Measurements from ENCODE around the gene SPR.

SPR gene

DNA sequence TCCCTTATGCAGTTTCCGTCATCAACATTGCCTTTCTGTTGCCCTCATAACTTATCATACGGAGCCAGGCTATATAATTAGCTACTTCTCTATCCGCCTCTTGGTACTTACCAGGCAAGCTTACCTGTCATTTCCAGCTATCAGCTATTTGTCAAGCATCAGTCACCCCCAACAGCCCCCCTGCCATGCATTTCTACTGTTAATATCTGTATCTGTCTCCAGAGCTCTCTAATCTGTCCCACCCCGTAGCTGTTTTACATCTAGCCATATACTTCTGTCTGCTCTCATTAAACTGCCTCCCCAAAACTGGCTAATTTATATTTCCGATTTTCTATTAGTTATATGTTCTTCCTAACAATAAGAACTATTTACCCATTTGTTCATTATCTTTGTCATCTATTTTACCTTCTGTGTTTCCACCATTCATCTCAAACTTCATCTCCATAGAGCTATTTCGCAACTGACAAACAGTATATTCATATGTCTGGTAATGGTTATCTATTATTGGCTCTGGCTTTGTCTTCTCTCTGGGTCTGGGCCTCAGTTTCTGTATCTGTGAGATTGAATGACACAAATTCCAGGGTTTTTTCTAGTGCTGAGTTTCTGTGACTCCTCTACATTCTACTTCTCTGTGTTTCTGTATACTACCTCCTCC lies 39.7 kb downstream of the SPR start:
- no peak for DNase-seq (ENCODE audit: low read depth, low spot score)
- Histone ChIP-seq H3K9ac (ENCODE audit: insufficient read length, low read depth) (no peak overlapping the region), H3K9me3 (ENCODE audit: insufficient read depth, low read length) (no peaks in the 10 kb centered on the region), H3K4me3 (ENCODE audit: insufficient read length, low read depth) (no peak overlapping the region), H3K4me1 (ENCODE audit: insufficient read depth, insufficient read length) (peaks cover 4% of the 10 kb centered on the region), H3K27me3 (ENCODE audit: insufficient read depth, insufficient read length) (peaks cover 100% of the 10 kb centered on the region), H3K36me3 (ENCODE audit: insufficient read depth, insufficient read length, low read length) (no peaks in the 10 kb centered on the region)
- no peak for TF ChIP-seq YY1 (IDR thresholded peaks at IDR 0.05; ENCODE audit: insufficient read depth, insufficient read length)
- TF ChIP-seq SUZ12 (IDR thresholded peaks at IDR 0.05; ENCODE audit: extremely low read depth, insufficient read depth, insufficient read length): no peak
- no peak for TF ChIP-seq ZNF274 (IDR thresholded peaks at IDR 0.05; ENCODE audit: low read depth, low read length)

DNA sequence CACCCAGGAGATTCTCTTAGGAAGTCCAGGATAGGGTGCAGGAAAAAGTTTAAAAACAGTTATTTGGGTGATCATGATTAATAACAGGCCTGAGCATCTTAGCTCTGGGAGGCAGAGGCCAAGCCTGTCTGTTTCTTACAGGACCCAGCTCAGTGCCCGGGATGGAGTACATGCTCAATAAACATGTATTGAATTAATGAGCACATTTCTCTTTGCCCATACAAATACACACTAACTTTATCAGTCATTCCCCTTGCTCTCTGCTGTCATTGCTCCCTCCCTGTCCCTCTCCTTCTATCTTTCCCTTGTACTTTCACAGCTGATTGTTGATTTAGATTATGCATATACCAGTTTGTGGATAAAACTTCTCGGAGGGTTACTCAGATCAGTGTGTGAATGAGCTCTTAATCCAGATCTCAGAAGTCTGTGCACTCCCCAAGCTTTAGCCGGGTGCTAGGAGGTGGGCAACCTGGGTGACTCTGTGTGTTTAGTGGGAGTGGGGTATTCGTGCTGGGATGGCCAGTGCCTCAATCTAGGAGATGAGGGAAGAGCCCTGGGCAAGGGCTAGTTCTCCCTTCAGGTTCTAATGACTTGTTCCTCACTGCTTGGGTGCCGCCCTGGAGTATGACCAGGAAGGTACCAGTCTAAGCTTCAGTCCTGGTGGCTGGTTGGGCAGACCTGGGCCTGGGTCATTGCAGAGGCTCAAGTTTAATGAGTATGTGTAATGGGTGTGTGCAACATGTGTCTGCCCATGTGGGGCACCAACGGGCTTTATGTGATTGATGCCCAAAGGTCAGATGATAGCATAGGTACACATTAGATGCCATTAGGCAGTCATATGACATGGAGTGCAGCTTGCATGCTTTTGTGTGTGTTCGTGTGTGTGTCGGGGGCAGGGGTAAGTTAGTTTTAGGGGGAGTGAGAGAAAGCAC lies 40.7 kb downstream of the SPR start:
- Histone ChIP-seq H3K9me3 (ENCODE audit: insufficient read depth, low read length) (no peaks in the 10 kb centered on the region), H3K9ac (ENCODE audit: insufficient read length, low read depth) (no peak overlapping the region), H3K4me1 (ENCODE audit: insufficient read depth, insufficient read length) (peaks cover 4% of the 10 kb centered on the region), H3K27me3 (ENCODE audit: insufficient read depth, insufficient read length) (peaks cover 100% of the 10 kb centered on the region), H3K4me3 (ENCODE audit: insufficient read length, low read depth) (no peak overlapping the region), H3K36me3 (ENCODE audit: insufficient read depth, insufficient read length, low read length) (no peaks in the 10 kb centered on the region)
- DNase-seq (ENCODE audit: low read depth, low spot score): no peak
- TF ChIP-seq SUZ12 (IDR thresholded peaks at IDR 0.05; ENCODE audit: extremely low read depth, insufficient read depth, insufficient read length) (no peak), YY1 (IDR thresholded peaks at IDR 0.05; ENCODE audit: insufficient read depth, insufficient read length) (no peak), ZNF274 (IDR thresholded peaks at IDR 0.05; ENCODE audit: low read depth, low read length) (no peak)

DNA sequence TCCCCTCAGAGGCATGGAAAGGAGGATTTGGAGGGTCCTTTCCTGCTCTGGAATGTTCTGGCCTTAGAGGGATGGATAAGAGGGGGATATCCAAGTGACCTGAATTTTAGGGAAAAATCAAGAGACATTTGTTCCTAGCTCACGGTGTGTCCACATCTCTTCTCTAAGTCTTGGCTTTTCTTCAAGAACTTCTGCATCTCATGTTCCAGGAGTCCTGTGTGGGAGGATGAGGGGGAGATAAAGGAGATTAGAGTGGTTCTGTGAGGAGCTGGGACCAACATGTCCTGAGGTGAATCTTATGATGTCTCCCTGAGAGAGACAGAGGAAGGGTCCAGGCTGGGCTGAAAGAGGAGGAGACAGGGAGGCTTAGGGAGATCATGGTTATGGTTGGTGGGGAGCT lies 41.8 kb downstream of the SPR start:
- TF ChIP-seq YY1 (IDR thresholded peaks at IDR 0.05; ENCODE audit: insufficient read depth, insufficient read length) (no peak), ZNF274 (IDR thresholded peaks at IDR 0.05; ENCODE audit: low read depth, low read length) (no peak), SUZ12 (IDR thresholded peaks at IDR 0.05; ENCODE audit: extremely low read depth, insufficient read depth, insufficient read length) (no peak)

DNA sequence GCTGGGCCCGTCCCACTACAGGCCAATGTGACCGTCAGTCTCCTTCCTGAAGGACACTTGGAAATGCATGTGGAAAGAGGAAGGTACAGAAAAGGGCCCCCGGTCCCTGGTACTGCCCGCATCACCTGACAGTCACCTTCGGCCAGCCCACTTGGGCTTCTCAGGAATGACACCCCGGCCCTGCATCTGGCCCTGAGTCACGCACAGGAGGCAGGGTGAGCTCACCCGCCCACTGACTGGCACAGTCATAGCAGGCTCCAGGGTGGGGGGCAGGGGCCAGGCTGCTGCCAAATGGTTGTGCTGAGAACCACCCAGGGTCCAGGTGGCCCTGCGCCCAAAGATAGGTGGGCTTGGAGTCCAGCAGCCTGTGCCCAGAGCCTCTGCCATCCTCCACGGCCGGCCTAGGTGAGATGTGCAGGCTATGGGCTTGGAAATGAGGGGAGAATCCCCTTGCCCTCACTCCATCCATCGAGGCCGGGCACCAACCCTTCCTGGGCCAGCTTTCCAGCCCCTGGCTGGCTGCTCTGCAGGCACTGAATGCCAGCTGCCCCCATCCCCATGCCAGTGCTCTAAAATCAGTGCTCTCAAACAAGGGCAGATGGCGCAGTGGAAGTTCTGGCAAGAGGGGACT lies 44.2 kb downstream of the SPR start:
- no peaks in the 10 kb centered on the region for H3K36me3 ChIP-seq (ENCODE audit: insufficient read depth, insufficient read length, low read length)
- H3K9me3 ChIP-seq (ENCODE audit: insufficient read depth, low read length): no peaks in the 10 kb centered on the region
- TF ChIP-seq SUZ12 (IDR thresholded peaks at IDR 0.05; ENCODE audit: extremely low read depth, insufficient read depth, insufficient read length) (no peak), ZNF274 (IDR thresholded peaks at IDR 0.05; ENCODE audit: low read depth, low read length) (no peak), YY1 (IDR thresholded peaks at IDR 0.05; ENCODE audit: insufficient read depth, insufficient read length) (no peak)
- no peak for DNase-seq (ENCODE audit: low read depth, low spot score)
- peaks cover 88% of the 10 kb centered on the region for H3K27me3 ChIP-seq (ENCODE audit: insufficient read depth, insufficient read length)
- H3K4me1 ChIP-seq (ENCODE audit: insufficient read depth, insufficient read length): no peaks in the 10 kb centered on the region
- H3K9ac ChIP-seq (ENCODE audit: insufficient read length, low read depth): no peak overlapping the region
- no peak overlapping the region for H3K4me3 ChIP-seq (ENCODE audit: insufficient read length, low read depth)

More for the DNA sequence above, 41.8 kb downstream of the SPR start:
- Histone ChIP-seq H3K9me3 (ENCODE audit: insufficient read depth, low read length) (no peaks in the 10 kb centered on the region), H3K36me3 (ENCODE audit: insufficient read depth, insufficient read length, low read length) (no peaks in the 10 kb centered on the region), H3K27me3 (ENCODE audit: insufficient read depth, insufficient read length) (peaks cover 99% of the 10 kb centered on the region), H3K4me1 (ENCODE audit: insufficient read depth, insufficient read length) (peaks cover 4% of the 10 kb centered on the region), H3K4me3 (ENCODE audit: insufficient read length, low read depth) (no peak overlapping the region), H3K9ac (ENCODE audit: insufficient read length, low read depth) (no peak overlapping the region)
- no peak for DNase-seq (ENCODE audit: low read depth, low spot score)

DNA sequence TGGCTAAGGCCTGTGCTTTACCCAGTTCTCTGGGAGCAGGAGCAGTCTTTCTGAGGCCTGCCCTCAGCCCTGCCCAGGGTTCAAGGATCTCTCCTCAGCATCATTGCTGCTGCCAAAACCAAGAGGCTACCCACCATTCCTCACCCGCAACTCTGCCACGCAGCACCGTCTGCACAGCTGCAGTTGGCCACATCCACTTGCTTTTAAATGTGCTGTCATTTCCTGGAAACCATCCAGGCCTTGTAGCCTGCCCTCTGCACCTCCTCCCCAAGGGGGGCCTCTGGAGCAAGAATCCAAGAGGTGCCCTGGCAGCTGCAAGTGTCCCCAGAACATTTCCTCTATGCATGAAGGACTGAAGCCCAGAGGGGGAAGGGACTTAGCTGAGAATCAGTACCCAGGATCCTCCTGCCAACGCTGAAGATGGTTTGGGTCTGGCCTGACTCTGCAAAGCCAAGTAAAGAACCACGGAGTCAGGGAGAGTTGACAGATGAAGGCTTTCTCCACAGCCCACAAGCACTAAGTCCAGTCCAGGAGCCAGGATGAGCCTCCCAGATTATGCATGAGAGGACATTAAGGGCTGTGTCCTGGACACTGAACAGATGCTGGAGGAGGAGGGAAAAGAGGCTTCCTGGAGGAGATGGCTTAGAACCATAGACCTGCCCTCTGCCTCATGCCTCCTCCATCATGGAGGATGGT lies 45.0 kb downstream of the SPR start:
- peaks cover 4% of the 10 kb centered on the region for H3K4me1 ChIP-seq (ENCODE audit: insufficient read depth, insufficient read length)
- H3K4me3 ChIP-seq (ENCODE audit: insufficient read length, low read depth): no peak overlapping the region
- peaks cover 80% of the 10 kb centered on the region for H3K27me3 ChIP-seq (ENCODE audit: insufficient read depth, insufficient read length)
- no peak for TF ChIP-seq SUZ12 (IDR thresholded peaks at IDR 0.05; ENCODE audit: extremely low read depth, insufficient read depth, insufficient read length)
- TF ChIP-seq ZNF274 (IDR thresholded peaks at IDR 0.05; ENCODE audit: low read depth, low read length): no peak
- no peak for TF ChIP-seq YY1 (IDR thresholded peaks at IDR 0.05; ENCODE audit: insufficient read depth, insufficient read length)
- no peak for DNase-seq (ENCODE audit: low read depth, low spot score)
- H3K9me3 ChIP-seq (ENCODE audit: insufficient read depth, low read length): no peaks in the 10 kb centered on the region
- H3K9ac ChIP-seq (ENCODE audit: insufficient read length, low read depth): no peak overlapping the region
- H3K36me3 ChIP-seq (ENCODE audit: insufficient read depth, insufficient read length, low read length): no peaks in the 10 kb centered on the region

DNA sequence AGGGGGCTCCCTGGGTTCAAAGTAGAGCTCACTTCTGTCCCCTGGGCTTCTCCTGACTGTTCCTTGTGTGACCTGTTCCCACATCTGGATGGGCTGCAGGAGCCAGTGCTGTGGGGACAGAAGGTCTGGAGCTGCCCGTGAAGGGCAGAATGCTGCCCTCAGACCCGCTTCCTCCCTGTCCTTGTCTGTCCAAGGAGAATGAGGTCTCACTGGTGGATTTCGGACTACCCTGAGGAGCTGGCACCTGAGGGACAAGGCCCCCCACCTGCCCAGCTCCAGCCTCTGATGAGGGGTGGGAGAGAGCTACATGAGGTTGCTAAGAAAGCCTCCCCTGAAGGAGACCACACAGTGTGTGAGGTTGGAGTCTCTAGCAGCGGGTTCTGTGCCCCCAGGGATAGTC lies 45.6 kb downstream of the SPR start:
- Histone ChIP-seq H3K36me3 (ENCODE audit: insufficient read depth, insufficient read length, low read length) (no peaks in the 10 kb centered on the region), H3K4me3 (ENCODE audit: insufficient read length, low read depth) (no peak overlapping the region), H3K9ac (ENCODE audit: insufficient read length, low read depth) (no peak overlapping the region), H3K27me3 (ENCODE audit: insufficient read depth, insufficient read length) (peaks cover 74% of the 10 kb centered on the region), H3K4me1 (ENCODE audit: insufficient read depth, insufficient read length) (peaks cover 5% of the 10 kb centered on the region), H3K9me3 (ENCODE audit: insufficient read depth, low read length) (no peaks in the 10 kb centered on the region)
- TF ChIP-seq ZNF274 (IDR thresholded peaks at IDR 0.05; ENCODE audit: low read depth, low read length): no peak
- TF ChIP-seq YY1 (IDR thresholded peaks at IDR 0.05; ENCODE audit: insufficient read depth, insufficient read length): no peak
- TF ChIP-seq SUZ12 (IDR thresholded peaks at IDR 0.05; ENCODE audit: extremely low read depth, insufficient read depth, insufficient read length): no peak
- DNase-seq (ENCODE audit: low read depth, low spot score): no peak

Measured in NT2/D1 (cell line).